GM12878 (cell line): Measurements from ENCODE around the gene LATS2.

ENCODE experiments used
- CBX5 ChIP-seq: sonication (generic); IDR thresholded peaks from 2 replicates; pipeline ENCODE4 v1.6.1; 2016; ENCODE audit warnings: low read depth, moderate library complexity, mild to moderate bottlenecking, inconsistent platforms
- MXI1 ChIP-seq: fragments of 150-350 bp; IDR thresholded peaks from 2 replicates; pipeline ENCODE4 v1.6.1; 2011; ENCODE audit warnings: low read depth, mild to moderate bottlenecking, inconsistent platforms, low read length, improper control_type of control experiment
- USF1 ChIP-seq: IDR thresholded peaks from 2 replicates; pipeline ENCODE4 v1.6.1; 2011; ENCODE audit warnings: borderline replicate concordance, low read depth, mild to moderate bottlenecking, moderate library complexity, mixed read lengths, low read length; ENCODE audit not compliant: insufficient read depth; ENCODE audit errors: extremely low read length
- TF ChIP-seq, protein P1 (sequence below): fragments of 450-650 bp; IDR thresholded peaks from 2 replicates; pipeline ENCODE4 v1.6.1; 2017; ENCODE audit warnings: mild to moderate bottlenecking
- TF ChIP-seq, protein P2 (sequence below), 3 experiments: IDR thresholded peaks in 2 of 3; conservative IDR thresholded peaks in 1 of 3; 2 replicates each; pipeline ENCODE4 v1.5.1; 2011; ENCODE audit warnings: low read depth in 3 of 3, low read length in 3 of 3, mild to moderate bottlenecking in 3 of 3, control low read depth in 2 of 3, moderate library complexity in 2 of 3, inconsistent platforms in 1 of 3, mixed read lengths in 1 of 3; ENCODE audit not compliant: control insufficient read depth in 2 of 3, insufficient read depth in 1 of 3; ENCODE audit errors: extremely low read depth in 1 of 3

GRCh38 chr13:21012841-21013681, 48.3 kb downstream of the LATS2 start:
- TF ChIP-seq MXI1 (no peak), CBX5 (no peak), USF1 (no peak)
- TF ChIP-seq, protein P1, sequence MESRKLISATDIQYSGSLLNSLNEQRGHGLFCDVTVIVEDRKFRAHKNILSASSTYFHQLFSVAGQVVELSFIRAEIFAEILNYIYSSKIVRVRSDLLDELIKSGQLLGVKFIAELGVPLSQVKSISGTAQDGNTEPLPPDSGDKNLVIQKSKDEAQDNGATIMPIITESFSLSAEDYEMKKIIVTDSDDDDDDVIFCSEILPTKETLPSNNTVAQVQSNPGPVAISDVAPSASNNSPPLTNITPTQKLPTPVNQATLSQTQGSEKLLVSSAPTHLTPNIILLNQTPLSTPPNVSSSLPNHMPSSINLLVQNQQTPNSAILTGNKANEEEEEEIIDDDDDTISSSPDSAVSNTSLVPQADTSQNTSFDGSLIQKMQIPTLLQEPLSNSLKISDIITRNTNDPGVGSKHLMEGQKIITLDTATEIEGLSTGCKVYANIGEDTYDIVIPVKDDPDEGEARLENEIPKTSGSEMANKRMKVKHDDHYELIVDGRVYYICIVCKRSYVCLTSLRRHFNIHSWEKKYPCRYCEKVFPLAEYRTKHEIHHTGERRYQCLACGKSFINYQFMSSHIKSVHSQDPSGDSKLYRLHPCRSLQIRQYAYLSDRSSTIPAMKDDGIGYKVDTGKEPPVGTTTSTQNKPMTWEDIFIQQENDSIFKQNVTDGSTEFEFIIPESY: no peak
- TF ChIP-seq, protein P2, sequence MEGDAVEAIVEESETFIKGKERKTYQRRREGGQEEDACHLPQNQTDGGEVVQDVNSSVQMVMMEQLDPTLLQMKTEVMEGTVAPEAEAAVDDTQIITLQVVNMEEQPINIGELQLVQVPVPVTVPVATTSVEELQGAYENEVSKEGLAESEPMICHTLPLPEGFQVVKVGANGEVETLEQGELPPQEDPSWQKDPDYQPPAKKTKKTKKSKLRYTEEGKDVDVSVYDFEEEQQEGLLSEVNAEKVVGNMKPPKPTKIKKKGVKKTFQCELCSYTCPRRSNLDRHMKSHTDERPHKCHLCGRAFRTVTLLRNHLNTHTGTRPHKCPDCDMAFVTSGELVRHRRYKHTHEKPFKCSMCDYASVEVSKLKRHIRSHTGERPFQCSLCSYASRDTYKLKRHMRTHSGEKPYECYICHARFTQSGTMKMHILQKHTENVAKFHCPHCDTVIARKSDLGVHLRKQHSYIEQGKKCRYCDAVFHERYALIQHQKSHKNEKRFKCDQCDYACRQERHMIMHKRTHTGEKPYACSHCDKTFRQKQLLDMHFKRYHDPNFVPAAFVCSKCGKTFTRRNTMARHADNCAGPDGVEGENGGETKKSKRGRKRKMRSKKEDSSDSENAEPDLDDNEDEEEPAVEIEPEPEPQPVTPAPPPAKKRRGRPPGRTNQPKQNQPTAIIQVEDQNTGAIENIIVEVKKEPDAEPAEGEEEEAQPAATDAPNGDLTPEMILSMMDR (IDR thresholded peaks at IDR 0.05 in 2 of 3, conservative IDR thresholded peaks at IDR 0.05 in 1 of 3; ENCODE audit: control insufficient read depth in 2 of 3, extremely low read depth in 1 of 3, insufficient read depth in 1 of 3, low read depth in 3 of 3, low read length in 3 of 3): no peak
